ENCODE results near the gene SIRT7.

The SIRT7 gene

GRCh38 chr17:81930142-81931125 is 12.5 kb upstream of the SIRT7 start:
- DNase-seq (ENCODE audit: low read depth, low spot score) = no peak
- in situ Hi-C loops (cut with HindIII; ENCODE audit: low sequenced_read_pairs) = no loop called here
- TF ChIP-seq, protein P1, sequence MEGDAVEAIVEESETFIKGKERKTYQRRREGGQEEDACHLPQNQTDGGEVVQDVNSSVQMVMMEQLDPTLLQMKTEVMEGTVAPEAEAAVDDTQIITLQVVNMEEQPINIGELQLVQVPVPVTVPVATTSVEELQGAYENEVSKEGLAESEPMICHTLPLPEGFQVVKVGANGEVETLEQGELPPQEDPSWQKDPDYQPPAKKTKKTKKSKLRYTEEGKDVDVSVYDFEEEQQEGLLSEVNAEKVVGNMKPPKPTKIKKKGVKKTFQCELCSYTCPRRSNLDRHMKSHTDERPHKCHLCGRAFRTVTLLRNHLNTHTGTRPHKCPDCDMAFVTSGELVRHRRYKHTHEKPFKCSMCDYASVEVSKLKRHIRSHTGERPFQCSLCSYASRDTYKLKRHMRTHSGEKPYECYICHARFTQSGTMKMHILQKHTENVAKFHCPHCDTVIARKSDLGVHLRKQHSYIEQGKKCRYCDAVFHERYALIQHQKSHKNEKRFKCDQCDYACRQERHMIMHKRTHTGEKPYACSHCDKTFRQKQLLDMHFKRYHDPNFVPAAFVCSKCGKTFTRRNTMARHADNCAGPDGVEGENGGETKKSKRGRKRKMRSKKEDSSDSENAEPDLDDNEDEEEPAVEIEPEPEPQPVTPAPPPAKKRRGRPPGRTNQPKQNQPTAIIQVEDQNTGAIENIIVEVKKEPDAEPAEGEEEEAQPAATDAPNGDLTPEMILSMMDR (IDR thresholded peaks at IDR 0.05; ENCODE audit: low read depth, low read length) = no peak
- no peak overlapping the region for H3K4me3 ChIP-seq (ENCODE audit: low read depth, low read length)

DNA sequence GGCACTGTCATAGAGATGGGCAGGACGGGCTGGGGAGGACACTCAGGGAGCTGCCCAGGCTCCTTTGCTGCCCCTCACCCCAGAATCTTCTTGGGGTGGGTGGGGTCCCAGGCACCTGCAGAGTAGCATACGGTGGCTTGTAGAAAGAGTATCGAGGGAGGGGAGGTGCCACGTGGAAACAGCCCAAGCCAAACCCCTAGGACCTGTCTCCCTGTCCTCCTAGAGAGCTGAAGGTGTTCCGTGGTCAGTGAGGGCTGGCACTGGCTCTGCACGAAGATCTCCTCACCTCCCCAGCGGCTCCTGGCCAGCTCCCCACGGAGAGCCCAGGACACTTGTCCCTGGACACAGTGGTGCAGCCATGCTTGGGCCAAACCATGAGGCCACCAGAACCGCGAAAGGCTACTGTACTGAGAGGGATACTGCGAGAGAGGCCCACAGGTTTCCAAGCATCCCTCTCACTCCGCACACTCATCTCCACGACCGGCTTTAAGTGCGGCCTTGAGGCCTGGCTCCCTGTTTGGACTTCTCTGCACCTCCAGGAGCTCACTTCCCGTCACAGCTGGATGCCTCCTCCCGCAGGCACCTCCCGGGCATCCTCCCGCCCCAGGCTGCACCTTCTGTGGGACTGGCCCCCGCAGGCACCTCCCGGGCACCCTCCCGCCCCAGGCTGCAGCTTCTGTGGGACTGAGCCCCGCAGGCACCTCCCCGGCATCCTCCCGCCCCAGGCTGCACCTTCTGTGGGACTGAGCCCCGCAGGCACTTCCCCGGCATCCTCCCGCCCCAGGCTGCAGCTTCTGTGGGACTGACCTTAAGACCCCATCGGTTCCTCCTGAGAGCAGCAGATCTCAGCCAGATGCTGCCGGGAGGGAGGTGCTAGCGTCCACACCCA is 11.5 kb upstream of the SIRT7 start:
- DNase-seq (ENCODE audit: low read depth, low spot score) = no peak
- TF ChIP-seq, protein P1 (IDR thresholded peaks at IDR 0.05; ENCODE audit: low read depth, low read length) = no peak
- in situ Hi-C loops (cut with HindIII; ENCODE audit: low sequenced_read_pairs) = no loop called here
- no peak overlapping the region for H3K4me3 ChIP-seq (ENCODE audit: low read depth, low read length)

- no peak for DNase-seq (ENCODE audit: low read depth, low spot score)
- peak overlapping the region; percentile 76 for H3K4me3 ChIP-seq (ENCODE audit: low read depth, low read length)
- TF ChIP-seq, protein P1 (IDR thresholded peaks at IDR 0.05; ENCODE audit: low read depth, low read length) = no peak
- in situ Hi-C loops (cut with HindIII; ENCODE audit: low sequenced_read_pairs) = no loop called here
Observed at GRCh38 chr17:81928544-81929252, 10.7 kb upstream of the SIRT7 start.

GRCh38 chr17:81927653-81928543 is 9.9 kb upstream of the SIRT7 start, which contains the start of gene MAFG:
Gene MAFG, minus strand, starts transcription at chr17:81927735. Its CDS starts 4,550 bp downstream, at chr17:81923185.
- in situ Hi-C loops (cut with HindIII; ENCODE audit: low sequenced_read_pairs) = no loop called here
- TF ChIP-seq, protein P1 (IDR thresholded peaks at IDR 0.05; ENCODE audit: low read depth, low read length) = peak; percentile 33

DNA sequence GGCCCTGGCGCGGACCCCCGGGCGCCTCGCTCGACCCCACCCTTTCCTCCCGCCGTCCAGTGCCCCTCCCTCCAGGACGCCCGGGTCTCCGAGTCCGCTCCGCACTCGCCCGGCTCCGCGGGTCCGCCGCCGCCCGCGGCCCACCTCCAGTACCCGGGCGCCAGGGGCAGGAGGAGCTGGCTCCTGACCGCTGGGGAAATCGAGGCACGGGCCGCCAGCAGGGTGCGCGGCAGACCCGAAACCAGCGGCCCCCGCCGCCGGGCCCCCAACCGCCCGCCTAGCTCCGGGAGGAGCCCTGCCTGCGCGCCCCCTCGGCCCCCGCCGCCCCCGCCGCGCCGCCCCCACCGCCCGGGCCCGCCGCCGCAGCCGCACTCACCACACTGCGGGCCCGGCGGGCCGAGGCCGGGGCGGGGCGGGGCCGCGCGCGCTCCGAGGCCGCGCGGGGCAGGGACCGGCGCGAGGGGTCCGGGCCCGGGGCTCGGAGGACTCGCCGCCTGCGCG is 9.2 kb upstream of the SIRT7 start:
- DNase-seq (ENCODE audit: low read depth, low spot score) = no peak
- H3K4me3 ChIP-seq (ENCODE audit: low read depth, low read length) = peak overlapping the region; percentile 76
- in situ Hi-C loops (cut with HindIII; ENCODE audit: low sequenced_read_pairs) = no loop called here
- TF ChIP-seq, protein P1 (IDR thresholded peaks at IDR 0.05; ENCODE audit: low read depth, low read length) = no peak

More at GRCh38 chr17:81927653-81928543, 9.9 kb upstream of the SIRT7 start, which contains the start of gene MAFG:
- DNase-seq (ENCODE audit: low read depth, low spot score) = peak; percentile 96
- peak within 1 kb of the TSS; percentile 76 for H3K4me3 ChIP-seq (ENCODE audit: low read depth, low read length)
